Gastrocnemius medialis (tissue), 4 donors: ENCODE data around the gene MRPL20. TPM values are rescaled to one million over a fixed set of nuclear protein-coding genes. Genes with fewer than 3 reads are reported as not detected.
"Not testable (repeated sequence)": the region's sequence is repeated elsewhere in the genome, so short reads cannot be mapped to it uniquely, and the experiment has no call there.

Experiments used
- ATAC-seq, 2 donors: fragments of 150-250 bp; one replicate each; pipeline ENCODE4 v1.9.1; 2016
- DNase-seq, 2 donors: peaks; one replicate each; pipeline ENCODE4 v3.0.0-alpha.2; 2019
- H3K27ac ChIP-seq, 4 donors: fragments of 200-600 bp; sonication (generic); 1 replicate in 1 of 4; 2 replicates in 3 of 4; pipeline ENCODE4 v1.5.1; 2016 to 2018; ENCODE audit warnings: mild to moderate bottlenecking in 2 of 4, moderate library complexity in 1 of 4
- H3K27me3 ChIP-seq, 3 donors: fragments of 200-600 bp; sonication (generic) in 2 of 3; 1 replicate in 1 of 3; 2 replicates in 2 of 3; pipeline versions ENCODE4 v1.5.1 to v1.6.0; 2016 to 2019; ENCODE audit warnings: mild to moderate bottlenecking in 1 of 3, moderate library complexity in 1 of 3
- H3K36me3 ChIP-seq, 2 donors: fragments of 200-600 bp; sonication (generic) in 1 of 2; one replicate each; pipeline ENCODE4 v1.5.1; 2017 to 2018
- H3K4me1 ChIP-seq, 2 donors: fragments of 200-600 bp; sonication (generic) in 1 of 2; one replicate each; pipeline ENCODE4 v1.5.1; 2016 to 2017; ENCODE audit warnings: mild to moderate bottlenecking in 2 of 2
- H3K4me3 ChIP-seq, 4 donors: fragments of 200-600 bp; sonication (generic) in 3 of 4; 1 replicate in 1 of 4; 2 replicates in 3 of 4; pipeline ENCODE4 v1.5.1; 2016 to 2019; ENCODE audit warnings: mild to moderate bottlenecking in 2 of 4
- H3K9me3 ChIP-seq, 3 donors: fragments of 200-600 bp; sonication (generic) in 2 of 3; 1 replicate in 1 of 3; 2 replicates in 2 of 3; pipeline ENCODE4 v1.5.1; 2016 to 2019
- POLR2A ChIP-seq, 2 donors: fragments of 450-650 bp; IDR thresholded peaks; one replicate each; pipeline ENCODE4 v1.6.1; 2017; ENCODE audit warnings: antibody characterized with exemption in 2 of 2, mild to moderate bottlenecking in 2 of 2, moderate library complexity in 2 of 2
- in situ Hi-C, 4 donors: fragments of 200-750 bp; cut with MboI; loops; one replicate each; pipeline versions ENCODE4 v1.15.0 to v1.8.0; 2017; ENCODE audit warnings: low sequenced_read_pairs in 4 of 4
- intact Hi-C: fragments of 100-400 bp; cut with DNase I; formaldehyde crosslinking; loops from one replicate; pipeline ENCODE4 v1.15.1; 2023; ENCODE audit warnings: low total_unique reads
- total RNA-seq, 4 donors: library from RNA; depleted of rRNA; stranded (reverse); fragments of >200 nt; gene quantifications; one replicate each; pipeline versions ENCODE4 v1.1.0 to v1.2.3, GENCODE V29; 2016
- TF ChIP-seq, protein P1 (sequence below), 5 experiments: fragments of 450-650 bp in 3 of 5; fragments of 200-600 bp in 2 of 5; sonication (generic) in 2 of 5; IDR thresholded peaks in 4 of 5; conservative IDR thresholded peaks in 1 of 5; 1 replicate in 4 of 5; 2 replicates in 1 of 5; pipeline ENCODE4 v1.5.1; 2016 to 2019; ENCODE audit warnings: antibody characterized with exemption in 5 of 5, mild to moderate bottlenecking in 3 of 5, moderate library complexity in 3 of 5

The MRPL20 gene
- total RNA-seq, 4 donors from 2014 or later, result 167 to 260 (median 203) TPM

DNA sequence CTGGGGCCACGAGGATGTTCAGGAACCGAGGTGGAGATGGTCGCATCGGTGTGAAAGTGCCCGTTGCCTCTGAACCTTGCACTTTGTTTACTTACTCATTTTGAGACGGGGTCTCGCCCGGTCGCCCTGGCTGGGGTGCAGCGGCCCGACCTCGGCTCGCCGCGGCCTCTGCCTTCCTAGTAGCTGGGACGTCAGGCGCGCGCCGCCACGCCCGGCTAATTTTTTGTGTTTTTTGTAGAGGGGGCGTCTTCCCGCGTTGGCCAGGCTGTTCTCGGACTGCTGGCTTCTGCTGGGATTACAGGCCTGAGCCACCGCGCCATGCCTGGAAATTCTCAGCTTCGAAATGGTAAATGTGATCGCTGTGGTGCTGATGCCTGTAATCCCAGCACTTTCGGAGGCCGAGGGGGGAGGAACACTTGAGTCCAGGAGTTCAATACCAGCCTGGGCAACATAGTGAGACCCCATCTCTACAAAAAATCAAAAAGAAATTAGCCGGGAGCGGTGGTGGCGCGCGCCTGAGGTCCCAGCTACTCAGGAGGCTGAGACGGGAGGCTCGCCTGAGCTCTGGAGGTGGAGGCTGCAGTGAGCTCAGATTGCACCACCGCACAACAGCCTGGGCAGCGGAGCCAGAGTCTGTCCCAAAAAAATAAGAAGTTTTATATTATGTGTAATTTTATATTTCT lies 684 bp upstream of the MRPL20 start:
- in situ Hi-C loops (no loop called here), intact Hi-C loops (loop anchor here (1.0 to 2.0 kb wide), 3 partner anchors 8 to 135 kb away; partner anchors contain the start of genes AURKAIP1, CCNL2 and UBE2J2)
- Histone ChIP-seq H3K36me3 (peaks cover 0 to 15% of the 10 kb centered on the region in 2 donors), H3K27ac (peak overlapping the region; percentile 79 to 95 (median 84)), H3K9me3 (no peaks in the 10 kb centered on the region), H3K4me1 (peaks cover 33 to 35% of the 10 kb centered on the region in 2 donors), H3K27me3 (no peaks in the 10 kb centered on the region), H3K4me3 (peak overlapping the region; percentile 85 to 100 (median 93))
- TF ChIP-seq, protein P1, sequence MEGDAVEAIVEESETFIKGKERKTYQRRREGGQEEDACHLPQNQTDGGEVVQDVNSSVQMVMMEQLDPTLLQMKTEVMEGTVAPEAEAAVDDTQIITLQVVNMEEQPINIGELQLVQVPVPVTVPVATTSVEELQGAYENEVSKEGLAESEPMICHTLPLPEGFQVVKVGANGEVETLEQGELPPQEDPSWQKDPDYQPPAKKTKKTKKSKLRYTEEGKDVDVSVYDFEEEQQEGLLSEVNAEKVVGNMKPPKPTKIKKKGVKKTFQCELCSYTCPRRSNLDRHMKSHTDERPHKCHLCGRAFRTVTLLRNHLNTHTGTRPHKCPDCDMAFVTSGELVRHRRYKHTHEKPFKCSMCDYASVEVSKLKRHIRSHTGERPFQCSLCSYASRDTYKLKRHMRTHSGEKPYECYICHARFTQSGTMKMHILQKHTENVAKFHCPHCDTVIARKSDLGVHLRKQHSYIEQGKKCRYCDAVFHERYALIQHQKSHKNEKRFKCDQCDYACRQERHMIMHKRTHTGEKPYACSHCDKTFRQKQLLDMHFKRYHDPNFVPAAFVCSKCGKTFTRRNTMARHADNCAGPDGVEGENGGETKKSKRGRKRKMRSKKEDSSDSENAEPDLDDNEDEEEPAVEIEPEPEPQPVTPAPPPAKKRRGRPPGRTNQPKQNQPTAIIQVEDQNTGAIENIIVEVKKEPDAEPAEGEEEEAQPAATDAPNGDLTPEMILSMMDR (IDR thresholded peaks at IDR 0.05 in 4 of 5, conservative IDR thresholded peaks at IDR 0.05 in 1 of 5), result no peak
- no peak for TF ChIP-seq POLR2A (IDR thresholded peaks at IDR 0.05)
- ATAC-seq, result peak; percentile 21 to 22
- no peak for DNase-seq

DNA sequence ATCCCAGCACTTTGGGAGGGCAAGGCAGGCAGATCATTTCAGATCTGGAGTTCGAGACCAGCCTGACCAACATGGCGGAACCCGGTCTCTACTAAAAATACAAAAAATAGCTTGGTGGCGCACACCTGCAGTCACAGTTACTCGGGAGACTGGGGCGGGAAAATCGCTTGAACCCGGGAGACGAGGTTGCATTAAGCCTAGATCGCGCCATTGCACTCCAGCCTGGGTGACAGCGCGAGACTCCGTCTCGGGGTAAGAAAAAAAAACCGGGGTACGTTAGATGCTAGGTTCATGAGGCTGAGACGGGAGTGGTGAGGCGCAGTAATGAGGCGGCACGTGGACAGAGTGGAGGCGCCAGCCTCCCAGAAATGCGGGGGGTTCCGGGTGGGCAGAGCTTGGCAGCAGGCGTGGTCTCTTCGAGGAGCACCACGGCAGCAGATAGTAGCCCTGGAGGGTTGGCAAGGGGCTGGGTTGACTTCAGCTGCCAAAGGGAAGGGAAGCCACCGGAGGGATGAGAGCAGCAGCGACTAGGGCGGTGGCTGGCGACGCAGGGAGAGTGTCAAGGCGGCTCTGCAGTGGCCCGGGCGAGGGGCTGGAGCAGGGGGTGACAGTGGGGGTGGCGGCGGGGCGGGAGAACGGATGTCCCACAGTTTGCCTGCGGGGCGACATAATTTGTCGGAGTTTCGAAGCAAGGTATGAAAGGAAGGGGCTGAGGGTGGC lies 832 bp downstream of the MRPL20 start:
- no peak for TF ChIP-seq POLR2A (IDR thresholded peaks at IDR 0.05)
- TF ChIP-seq, protein P1 (IDR thresholded peaks at IDR 0.05 in 4 of 5, conservative IDR thresholded peaks at IDR 0.05 in 1 of 5), result no peak
- no peak for ATAC-seq
- DNase-seq, result no peak
- H3K4me1 ChIP-seq, result peaks cover 35 to 36% of the 10 kb centered on the region in 2 donors
- peak overlapping the region; percentile 79 to 95 (median 84) for H3K27ac ChIP-seq
- no peaks in the 10 kb centered on the region for H3K9me3 ChIP-seq
- intact Hi-C loops (loop anchor here (2.0 kb wide), 1 partner anchor 133 kb away; the partner anchor contains the start of gene UBE2J2), in situ Hi-C loops (no loop called here)
- H3K36me3 ChIP-seq, result peaks cover 0 to 19% of the 10 kb centered on the region in 2 donors
- H3K27me3 ChIP-seq, result no peaks in the 10 kb centered on the region
- H3K4me3 ChIP-seq, result peak overlapping the region; percentile 85 to 100 (median 93)

DNA sequence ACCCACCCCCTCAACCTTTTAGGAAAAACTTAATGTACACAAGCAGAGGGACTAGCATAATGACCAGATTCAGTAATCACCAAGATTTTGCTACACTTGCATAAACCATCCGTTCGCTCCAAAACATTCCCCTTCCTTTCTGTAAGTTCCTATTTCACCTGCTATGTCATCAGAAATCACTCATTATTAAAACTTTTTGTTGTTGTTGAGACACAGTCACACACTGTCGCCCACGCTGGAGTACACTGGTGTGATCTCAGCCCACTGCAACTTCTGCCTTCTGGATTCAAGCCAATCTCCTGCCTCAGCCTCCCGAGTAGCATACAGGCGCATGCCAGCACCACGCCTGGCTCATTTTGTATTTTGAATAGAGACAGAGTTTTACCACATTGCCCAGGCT lies 3.4 kb downstream of the MRPL20 start:
- TF ChIP-seq POLR2A (IDR thresholded peaks at IDR 0.05), result no peak
- TF ChIP-seq, protein P1 (IDR thresholded peaks at IDR 0.05 in 4 of 5, conservative IDR thresholded peaks at IDR 0.05 in 1 of 5), result no peak
- ATAC-seq, result no peak
- no peak for DNase-seq
- no peaks in the 10 kb centered on the region for H3K9me3 ChIP-seq
- peaks cover 0 to 28% of the 10 kb centered on the region in 2 donors for H3K36me3 ChIP-seq
- peaks cover 38 to 43% of the 10 kb centered on the region in 2 donors for H3K4me1 ChIP-seq
- no peak overlapping the region for H3K27ac ChIP-seq
- H3K4me3 ChIP-seq, result no peak overlapping the region
- intact Hi-C loops (no loop called here), in situ Hi-C loops (no loop called here)
- no peaks in the 10 kb centered on the region for H3K27me3 ChIP-seq

DNA sequence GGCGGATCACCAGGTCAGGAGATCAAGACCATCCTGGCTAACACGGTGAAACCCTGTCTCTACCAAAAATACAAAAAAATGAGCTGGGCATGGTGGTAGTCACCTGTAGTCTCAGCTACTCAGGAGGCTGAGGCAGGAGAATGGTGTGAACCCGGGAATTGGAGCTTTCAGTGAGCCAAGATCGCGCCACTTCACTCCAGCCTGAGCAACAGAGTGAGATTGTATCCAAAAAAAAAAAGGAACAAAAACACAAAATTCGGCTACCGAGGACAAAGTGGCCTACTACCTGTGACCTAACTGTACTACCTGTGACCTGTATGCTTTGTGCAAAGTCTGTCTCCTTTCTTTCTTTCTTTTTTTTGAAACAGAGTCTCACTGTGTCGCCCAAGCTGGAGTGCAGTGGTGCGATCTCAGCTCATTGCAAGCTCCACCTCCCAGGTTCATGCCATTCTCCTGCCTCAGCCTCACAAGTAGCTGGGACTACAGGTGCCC lies 4.1 kb downstream of the MRPL20 start:
- DNase-seq, H3K27me3 ChIP-seq, in situ Hi-C loops, H3K4me3 ChIP-seq, H3K9me3 ChIP-seq, intact Hi-C loops, ATAC-seq: not testable (repeated sequence)
- H3K27ac ChIP-seq, result peak overlapping the region in 1 of 4 donors; percentile 60
- H3K4me1 ChIP-seq, result peaks cover 35 to 42% of the 10 kb centered on the region in 2 donors
- H3K36me3 ChIP-seq, result peaks cover 0 to 31% of the 10 kb centered on the region in 2 donors
